Left lobe of liver (tissue), 2 donors: ENCODE data around the gene MAP6D1. TPM values are rescaled to one million over a fixed set of nuclear protein-coding genes. Genes with fewer than 3 reads are reported as not detected.
A peak's percentile ranks its signal among the peaks of the same experiment; 100 is the strongest.
"Not testable (repeated sequence)": the region's sequence is repeated elsewhere in the genome, so short reads cannot be mapped to it uniquely, and the experiment has no call there.

Source experiments
- ATAC-seq: fragments of 200-7000 bp; cut with Tn5 transposase; one replicate; pipeline ENCODE4 v1.9.1; 2020; ENCODE audit warnings: mild to moderate bottlenecking, moderate library complexity
- DNase-seq: peaks from one replicate; pipeline ENCODE4 v3.0.0-alpha.2; 2020; ENCODE audit warnings: low spot score
- total RNA-seq: library from RNA; stranded (reverse); gene quantifications from one replicate; pipeline ENCODE4 v1.2.1, GENCODE V29; 2021
- donor health status: DM: no; HTN: no; CAD: no; lungs with moderate emphysema.
- donor health status: DM: no; HTN: yes; CAD: no.

The MAP6D1 gene
- total RNA-seq, 1 donor from 2014 or later = 0.65 TPM

DNA sequence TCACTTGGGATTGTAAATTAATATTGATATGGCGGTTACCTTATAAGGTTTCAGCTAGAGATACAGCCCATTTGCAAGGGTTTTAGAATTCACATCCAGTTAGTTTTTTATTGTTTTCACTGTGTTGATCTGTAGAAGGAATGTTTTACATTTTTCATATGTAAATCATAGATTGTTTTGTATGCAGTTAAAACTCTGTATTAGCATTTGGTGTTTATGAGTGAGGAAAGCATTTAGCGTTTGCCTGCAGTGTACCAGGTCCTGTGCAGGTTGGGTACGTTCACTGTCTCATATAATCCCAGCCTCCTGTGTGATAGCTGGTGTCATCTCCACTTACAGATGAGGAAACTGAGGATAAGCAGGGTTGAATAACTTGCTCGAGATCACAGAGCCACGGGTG, 23.8 kb downstream of the MAP6D1 start:
- DNase-seq = no peak
- no peak for ATAC-seq

DNA sequence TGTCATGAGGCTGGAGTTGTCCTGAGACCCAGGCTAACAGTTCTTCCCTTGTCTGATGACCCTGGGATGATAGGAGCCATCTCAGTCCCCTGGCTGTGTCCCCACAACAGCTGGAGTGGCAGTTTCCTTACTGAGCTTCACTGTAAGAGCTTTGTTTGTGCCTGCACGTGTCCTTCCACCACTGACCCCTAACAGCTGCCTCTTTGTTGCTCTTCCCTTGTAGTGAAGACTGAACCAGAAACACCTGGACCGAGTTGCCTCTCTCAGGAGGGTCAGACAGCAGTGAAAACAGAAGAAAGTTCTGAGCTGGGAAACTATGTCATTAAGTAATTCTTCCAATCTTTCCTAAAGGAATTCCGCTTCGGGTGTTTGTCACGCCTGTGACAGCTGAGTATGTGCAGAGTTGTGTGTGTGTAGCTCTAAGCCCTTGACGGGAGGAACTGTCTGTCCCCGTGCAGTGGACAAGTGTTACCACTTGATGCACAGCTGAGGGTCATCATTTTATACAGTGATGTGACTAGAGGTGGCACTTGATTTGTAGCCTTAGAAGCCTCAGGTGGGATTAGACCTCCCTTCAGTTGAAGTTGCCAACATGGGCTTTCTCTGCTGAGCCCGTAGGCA, 25.0 kb downstream of the MAP6D1 start:
- ATAC-seq = no peak
- peak; percentile 14 for DNase-seq

- no peak for ATAC-seq
- no peak for DNase-seq
These were observed 25.9 kb downstream of the MAP6D1 start for GRCh38 chr3:183799461-183799860.

DNA sequence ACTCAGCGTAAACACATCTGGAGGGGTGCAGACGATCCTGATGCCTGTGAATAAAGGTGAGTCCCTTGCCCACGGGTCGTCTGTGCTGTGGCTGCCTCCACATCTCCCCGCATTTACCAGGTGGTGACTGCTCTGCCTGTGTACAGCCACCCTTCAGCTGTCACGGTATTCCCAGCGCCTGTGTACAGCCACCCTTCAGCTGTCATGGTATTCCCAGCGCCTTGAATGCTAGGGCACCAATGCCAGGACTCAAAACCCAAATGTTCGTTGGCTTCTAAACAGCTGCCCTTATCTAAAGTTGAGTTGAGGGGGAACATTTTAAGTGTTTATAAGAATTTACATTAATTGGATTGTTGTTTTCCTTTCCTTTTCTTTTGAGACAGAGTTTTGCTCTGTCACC, 27.4 kb downstream of the MAP6D1 start:
- no peak for ATAC-seq

DNA sequence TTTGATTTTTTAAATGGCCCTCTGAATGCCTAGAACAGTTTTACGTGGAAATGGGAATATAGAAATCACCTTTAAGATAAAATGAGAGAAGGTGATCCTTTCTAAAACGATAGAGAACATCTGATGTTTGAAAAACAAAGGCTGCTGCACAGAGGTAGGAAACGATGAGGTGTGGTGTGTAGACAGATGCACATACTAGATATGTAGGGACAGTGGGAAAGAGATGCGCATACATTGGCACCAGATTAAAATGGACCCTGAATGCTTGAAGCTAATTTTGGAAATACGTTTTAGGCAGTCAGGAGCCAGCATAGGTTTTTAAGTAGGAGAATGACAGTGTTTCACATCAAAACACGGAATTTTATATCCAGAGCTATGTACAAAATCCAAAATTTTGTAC, 29.0 kb downstream of the MAP6D1 start:
- ATAC-seq (no peak), DNase-seq (no peak)

More for the DNA sequence above, 27.4 kb downstream of the MAP6D1 start:
- no peak for DNase-seq

DNA sequence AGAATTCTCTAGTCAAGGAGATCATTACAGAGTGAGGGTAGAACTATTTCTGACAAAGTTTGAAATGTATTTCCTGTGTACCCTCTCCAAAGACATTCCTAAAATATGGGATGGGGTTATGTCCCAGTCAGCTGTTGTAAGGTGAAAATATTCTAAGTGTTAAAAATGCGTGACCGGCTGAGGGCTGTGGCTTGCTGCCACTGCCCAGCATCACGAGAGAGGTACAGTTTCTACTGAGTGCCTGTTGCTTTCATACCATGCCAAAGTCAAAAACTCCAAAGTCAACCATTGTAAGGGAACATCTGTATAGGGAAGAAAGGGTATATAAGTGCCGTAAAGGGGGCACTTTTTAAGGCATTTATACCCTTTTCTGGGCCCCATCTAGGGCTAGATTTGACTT, 30.9 kb downstream of the MAP6D1 start:
- DNase-seq (no peak), ATAC-seq (no peak)

DNA sequence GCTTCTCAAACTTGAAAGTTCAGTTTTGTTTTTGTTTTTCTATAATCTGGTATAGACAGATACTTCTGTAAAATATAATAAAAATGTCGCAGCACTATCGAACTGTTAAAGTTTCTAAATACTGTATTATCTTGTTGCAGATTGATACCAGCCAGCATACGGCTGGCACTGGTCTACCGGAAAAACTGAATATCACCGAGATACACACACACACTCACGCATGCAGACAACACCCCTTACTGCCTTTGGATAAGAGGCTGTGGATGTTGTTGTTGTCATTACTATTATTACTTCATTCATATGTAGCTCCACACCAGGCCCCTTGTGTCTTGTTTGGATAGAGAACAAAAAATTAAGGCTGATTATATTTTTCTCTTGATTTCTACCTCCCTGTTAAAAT, 32.4 kb downstream of the MAP6D1 start:
- no peak for DNase-seq
- ATAC-seq = no peak

DNA sequence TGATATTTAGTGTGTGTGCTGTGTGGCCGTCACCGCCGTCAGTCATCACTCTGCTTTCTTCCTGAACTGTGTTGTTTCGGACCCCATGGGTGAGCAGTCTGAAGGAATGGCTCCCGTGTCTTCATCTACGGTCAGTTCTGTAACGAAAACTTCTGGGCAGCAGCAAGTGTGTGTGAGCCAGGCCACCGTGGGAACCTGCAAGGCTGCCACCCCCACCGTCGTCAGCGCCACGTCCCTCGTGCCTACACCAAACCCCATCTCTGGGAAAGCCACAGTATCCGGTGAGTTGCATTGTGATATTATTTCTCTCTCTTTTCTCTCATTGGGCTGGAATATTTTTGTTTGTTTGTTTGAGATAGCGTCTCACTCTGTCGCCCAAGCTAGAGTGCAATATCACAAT, 34.7 kb downstream of the MAP6D1 start:
- ATAC-seq = no peak
- DNase-seq = no peak

DNA sequence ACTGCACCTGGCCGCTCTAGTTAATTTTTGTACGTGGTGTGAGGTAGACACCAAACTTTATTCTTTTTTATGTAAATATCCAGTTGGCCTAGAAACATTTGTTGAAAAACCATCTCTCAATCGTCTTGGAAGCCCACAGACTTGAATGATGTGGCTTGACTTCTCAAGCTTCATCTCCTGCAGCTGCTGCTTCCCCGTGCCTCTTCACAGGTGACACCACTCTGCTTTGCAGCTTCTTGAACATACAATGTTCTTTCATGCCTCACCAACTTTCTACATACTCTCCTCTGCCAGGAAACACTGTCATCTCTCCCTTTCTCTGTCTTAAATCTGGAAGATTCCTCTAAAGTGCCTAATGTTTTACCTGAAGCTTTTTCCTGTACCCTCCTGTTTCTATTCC, 35.6 kb downstream of the MAP6D1 start:
- DNase-seq (no peak), ATAC-seq (no peak)

GRCh38 chr3:183784503-183784902, 40.9 kb downstream of the MAP6D1 start:
- ATAC-seq, DNase-seq: not testable (repeated sequence)

GRCh38 chr3:183782576-183783276, 42.7 kb downstream of the MAP6D1 start:
- ATAC-seq = no peak
- no peak for DNase-seq

DNA sequence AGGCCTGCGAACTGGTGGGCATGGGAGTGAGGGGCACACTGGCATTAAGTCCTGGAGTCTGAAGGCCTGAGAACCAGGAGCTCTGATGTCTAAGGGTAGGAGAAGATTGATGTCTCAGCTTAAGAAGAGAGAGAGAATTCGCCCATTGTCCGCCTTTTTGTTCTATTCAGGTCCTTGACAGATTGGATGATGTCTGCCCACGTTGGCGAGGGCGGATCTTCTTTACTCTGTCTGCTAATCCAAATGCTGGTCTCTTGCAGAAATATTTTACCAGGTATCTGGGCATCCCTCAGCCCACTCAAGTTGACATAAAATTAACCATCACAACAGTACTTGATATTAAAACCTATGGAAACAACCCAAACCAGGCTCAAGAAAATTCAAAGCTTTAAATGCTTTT, 44.1 kb downstream of the MAP6D1 start:
- DNase-seq (no peak), ATAC-seq (no peak)

DNA sequence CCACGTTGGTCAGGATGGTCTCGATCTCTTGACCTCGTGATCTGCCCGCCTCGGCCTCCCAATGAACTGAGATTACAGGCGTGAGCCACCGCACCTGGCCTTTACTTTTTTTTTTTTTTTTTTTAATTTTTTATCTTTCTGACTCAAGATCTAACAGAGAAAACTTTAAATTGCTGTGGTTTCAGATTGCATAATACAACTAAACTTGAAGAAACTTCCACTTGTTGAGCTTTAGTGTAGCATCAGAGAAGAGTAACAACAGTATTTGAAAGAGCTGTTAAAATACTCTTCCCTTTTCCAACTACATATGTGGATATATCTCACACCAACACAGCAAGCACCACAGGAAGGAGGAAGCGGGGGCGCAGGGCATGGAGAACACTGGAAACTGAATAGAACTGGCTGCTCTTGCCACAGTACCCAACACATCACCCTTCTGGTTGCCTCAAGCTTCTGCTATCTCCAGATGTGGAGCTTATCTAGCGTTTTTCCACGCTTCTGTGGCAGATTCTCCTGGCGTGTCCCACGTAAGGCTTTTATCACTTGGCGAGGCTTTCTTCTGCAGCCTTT, 45.4 kb downstream of the MAP6D1 start:
- DNase-seq (no peak), ATAC-seq (no peak)

- DNase-seq (no peak), ATAC-seq (no peak)
These were observed 48.3 kb downstream of the MAP6D1 start for GRCh38 chr3:183777016-183777618.

DNA sequence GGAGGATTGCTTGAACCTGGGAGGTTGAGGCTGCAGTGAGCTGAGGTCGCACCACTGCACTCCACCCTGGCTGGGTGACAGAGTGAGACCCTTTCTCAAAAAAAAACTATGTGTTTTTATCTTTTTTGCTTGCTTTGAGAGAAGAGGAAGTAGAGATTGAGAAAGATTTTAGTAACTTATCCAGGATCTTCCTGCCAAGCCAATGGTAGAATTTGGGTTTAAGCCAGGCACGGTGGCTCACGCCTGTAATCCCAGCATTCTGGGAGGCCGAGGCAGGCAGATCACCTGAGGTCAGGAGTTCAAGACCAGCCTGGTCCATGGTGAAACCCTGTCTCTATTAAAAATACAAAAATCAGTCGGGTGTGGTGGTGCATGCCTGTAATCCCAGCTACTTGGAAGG, 48.9 kb downstream of the MAP6D1 start:
- not testable (repeated sequence) for DNase-seq, ATAC-seq

DNA sequence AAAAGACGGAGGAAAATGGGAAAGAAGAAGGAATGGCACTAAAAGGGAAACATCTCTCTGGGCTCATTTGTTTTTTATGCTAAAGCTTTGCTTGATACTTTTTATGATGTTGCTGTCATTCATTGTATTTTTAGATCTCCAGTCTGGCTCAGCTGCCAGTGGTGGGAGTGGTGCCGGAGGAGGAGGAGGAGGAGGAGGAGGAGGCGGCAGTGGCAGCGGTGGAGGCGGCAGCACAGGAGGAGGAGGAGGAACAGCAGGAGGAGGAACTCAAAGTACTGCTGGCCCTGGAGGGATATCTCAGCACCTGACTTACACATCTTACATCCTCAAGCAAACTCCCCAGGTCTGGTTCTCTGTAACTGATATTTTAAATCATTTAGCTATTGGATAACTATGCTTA, 49.6 kb downstream of the MAP6D1 start:
- ATAC-seq = no peak

GRCh38 chr3:183774631-183775030, 50.7 kb downstream of the MAP6D1 start:
- DNase-seq = no peak
- no peak for ATAC-seq

More for the DNA sequence above, 49.6 kb downstream of the MAP6D1 start:
- no peak for DNase-seq

DNA sequence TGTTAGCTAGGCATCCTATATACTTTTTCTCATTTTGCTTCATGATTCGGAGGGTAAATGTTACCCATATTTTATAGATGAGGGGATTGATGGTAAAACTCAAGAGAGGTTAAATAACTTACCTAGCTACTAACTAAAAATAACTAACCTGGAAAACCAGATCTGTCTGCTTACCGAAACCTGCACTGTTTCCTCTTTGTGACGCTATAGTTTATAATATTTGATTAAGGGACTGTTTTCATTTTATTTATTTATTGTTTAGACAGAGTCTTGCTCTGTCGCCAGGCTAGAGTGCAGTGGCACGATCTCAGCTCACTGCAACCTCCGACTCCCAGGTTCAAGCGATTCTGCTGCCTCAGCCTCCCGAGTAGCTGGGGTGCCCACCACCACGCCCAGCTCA, 55.9 kb downstream of the MAP6D1 start:
- DNase-seq = no peak
- no peak for ATAC-seq

DNA sequence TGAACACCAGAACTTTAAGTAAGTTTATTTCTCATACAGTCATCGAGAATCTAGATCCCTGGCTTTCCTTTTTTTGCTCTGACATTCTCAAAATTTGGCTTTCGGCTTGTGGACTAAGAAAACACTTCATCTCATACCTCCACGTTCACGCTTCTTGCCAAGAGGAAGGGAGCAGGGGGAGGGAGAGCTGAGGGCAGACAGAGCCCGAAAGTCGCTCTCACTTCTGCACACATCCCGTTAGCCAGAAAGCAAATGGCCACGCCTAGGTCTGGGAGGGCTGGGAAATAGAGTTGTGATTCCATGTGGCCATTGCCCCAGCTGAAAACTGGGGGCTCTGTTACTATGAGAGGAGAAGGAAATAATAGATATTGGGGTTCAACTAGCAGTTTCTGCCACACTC, 57.3 kb downstream of the MAP6D1 start:
- no peak for ATAC-seq
- DNase-seq = no peak

GRCh38 chr3:183766745-183767606, 58.4 kb downstream of the MAP6D1 start:
- ATAC-seq (peak; percentile 100), DNase-seq (peak; percentile 78)

DNA sequence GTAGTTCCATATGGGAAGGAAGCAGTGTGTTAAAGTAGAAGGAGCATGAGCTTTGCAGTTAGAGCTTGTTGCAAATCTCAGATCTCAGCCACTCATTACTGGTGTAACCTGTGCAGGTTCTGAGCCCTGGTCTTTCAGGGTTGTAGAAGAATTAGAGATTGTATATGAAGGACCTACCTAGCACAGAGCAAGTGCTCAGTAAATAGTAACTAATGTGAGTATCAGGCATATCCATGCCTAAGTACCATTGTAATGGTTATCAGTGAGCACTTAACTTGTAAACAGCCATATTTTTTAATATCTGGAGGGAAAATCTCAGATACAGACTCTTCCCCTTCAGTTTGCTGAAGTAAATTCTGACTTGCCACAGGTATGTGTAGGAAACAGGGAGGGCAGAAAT, 59.3 kb downstream of the MAP6D1 start:
- no peak for DNase-seq
- no peak for ATAC-seq
